ENCODE results near the gene PCGF3. TPM values are rescaled to one million over a fixed set of nuclear protein-coding genes. Genes with fewer than 3 reads are reported as not detected.
"Not testable (repeated sequence)": the region's sequence is repeated elsewhere in the genome, so short reads cannot be mapped to it uniquely, and the experiment has no call there.

PCGF3 gene
- total RNA-seq, 1 donor from 2014 or later: 124 TPM

DNA sequence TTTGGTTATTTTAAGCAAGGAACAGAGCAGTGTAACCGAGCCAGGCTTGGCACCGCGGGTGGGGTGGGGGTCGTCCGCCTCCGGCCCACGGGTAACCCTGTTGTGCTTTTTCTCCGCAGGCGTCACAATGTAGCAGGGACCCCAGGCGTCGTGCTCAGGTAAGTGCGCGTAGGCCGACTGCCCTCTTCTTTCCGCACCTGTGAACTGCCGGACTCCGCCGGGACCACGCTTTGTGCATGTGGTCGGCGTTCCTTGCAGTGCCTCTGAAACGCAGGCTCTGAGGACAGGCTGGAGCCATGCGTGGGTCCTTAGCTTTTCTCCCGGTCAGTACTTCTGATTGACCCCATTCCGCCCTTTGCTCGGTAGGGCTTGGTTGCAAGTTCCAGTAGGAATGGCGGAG, 24.9 kb downstream of the PCGF3 start:
- peaks cover 47 to 50% of the 10 kb centered on the region in 2 donors for H3K36me3 ChIP-seq
- no peak for TF ChIP-seq CTCF (IDR thresholded peaks at IDR 0.05)
- H3K4me1 ChIP-seq: no peaks in the 10 kb centered on the region
- H3K27me3 ChIP-seq: no peaks in the 10 kb centered on the region
- no peak overlapping the region for H3K4me3 ChIP-seq
- intact Hi-C loops (cut with DNase I): no loop called here
- H3K9me3 ChIP-seq: no peaks in the 10 kb centered on the region
- no peak for DNase-seq (ENCODE audit: low spot score in 2 of 2)
- H3K27ac ChIP-seq: no peak overlapping the region

DNA sequence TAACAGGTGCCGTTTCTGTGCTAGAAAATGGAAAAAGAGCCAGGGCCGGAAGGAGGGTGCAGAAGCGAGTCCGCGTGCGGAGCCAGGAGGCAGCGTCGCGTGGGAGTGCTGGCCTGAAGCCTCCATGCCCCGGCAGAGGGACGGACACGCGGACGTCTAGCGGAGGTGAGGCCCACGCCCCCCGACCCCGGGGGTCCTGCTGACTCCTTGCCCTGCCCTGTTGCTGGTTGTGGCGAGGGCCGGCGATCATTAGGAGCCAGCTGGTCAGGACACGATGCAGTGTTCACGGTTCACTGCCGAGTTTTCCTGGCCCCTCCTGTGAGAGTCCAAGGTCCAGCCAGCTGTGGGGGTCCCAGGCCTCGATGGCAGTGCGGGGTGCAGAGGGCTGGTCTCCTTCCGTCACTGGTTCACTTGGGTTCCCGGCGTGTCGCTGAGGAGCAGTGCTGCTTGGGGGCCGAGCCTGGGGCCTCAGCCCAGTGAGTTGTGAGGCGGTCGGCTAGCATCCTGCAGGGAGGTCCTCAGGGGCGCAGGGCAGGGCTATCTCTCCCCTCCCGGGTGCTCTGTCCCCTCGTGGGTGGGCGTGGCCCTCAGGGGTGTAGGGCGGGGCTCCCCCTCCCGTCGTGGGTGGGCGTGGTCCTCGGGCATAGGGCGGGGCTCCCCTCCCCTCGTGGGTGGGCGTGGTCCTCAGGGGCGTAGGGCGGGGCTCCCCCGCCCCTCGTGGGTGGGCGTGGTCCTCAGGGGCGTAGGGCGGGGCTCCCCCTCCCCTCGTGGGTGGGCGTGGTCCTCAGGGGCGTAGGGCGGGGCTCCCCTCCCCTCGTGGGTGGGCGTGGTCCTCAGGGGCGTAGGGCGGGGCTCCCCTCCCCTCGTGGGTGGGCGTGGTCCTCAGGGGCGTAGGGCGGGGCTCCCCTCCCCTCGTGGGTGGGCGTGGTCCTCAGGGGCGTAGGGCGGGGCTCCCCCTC, 25.6 kb downstream of the PCGF3 start:
- intact Hi-C loops (cut with DNase I): not testable (repeated sequence)
- peaks cover 54 to 57% of the 10 kb centered on the region in 2 donors for H3K36me3 ChIP-seq

GRCh38 chr4:731954-732353, 26.3 kb downstream of the PCGF3 start:
- peaks cover 58 to 59% of the 10 kb centered on the region in 2 donors for H3K36me3 ChIP-seq
- DNase-seq (ENCODE audit: low spot score in 2 of 2); intact Hi-C loops (cut with DNase I); H3K9me3 ChIP-seq; H3K4me1 ChIP-seq; H3K4me3 ChIP-seq; H3K27ac ChIP-seq; H3K27me3 ChIP-seq: not testable (repeated sequence)

More for the DNA sequence above, 25.6 kb downstream of the PCGF3 start:
- H3K9me3 ChIP-seq; H3K27me3 ChIP-seq; H3K27ac ChIP-seq; H3K4me3 ChIP-seq; H3K4me1 ChIP-seq; DNase-seq (ENCODE audit: low spot score in 2 of 2): not testable (repeated sequence)

- Histone ChIP-seq H3K27me3 (no peaks in the 10 kb centered on the region), H3K9me3 (no peaks in the 10 kb centered on the region), H3K4me3 (no peak overlapping the region), H3K36me3 (peaks cover 63 to 64% of the 10 kb centered on the region in 2 donors), H3K4me1 (no peaks in the 10 kb centered on the region), H3K27ac (no peak overlapping the region)
- intact Hi-C loops (cut with DNase I): no loop called here
- TF ChIP-seq CTCF (IDR thresholded peaks at IDR 0.05): no peak
- no peak for DNase-seq (ENCODE audit: low spot score in 2 of 2)
These were observed 26.9 kb downstream of the PCGF3 start for GRCh38 chr4:732486-732885.

DNA sequence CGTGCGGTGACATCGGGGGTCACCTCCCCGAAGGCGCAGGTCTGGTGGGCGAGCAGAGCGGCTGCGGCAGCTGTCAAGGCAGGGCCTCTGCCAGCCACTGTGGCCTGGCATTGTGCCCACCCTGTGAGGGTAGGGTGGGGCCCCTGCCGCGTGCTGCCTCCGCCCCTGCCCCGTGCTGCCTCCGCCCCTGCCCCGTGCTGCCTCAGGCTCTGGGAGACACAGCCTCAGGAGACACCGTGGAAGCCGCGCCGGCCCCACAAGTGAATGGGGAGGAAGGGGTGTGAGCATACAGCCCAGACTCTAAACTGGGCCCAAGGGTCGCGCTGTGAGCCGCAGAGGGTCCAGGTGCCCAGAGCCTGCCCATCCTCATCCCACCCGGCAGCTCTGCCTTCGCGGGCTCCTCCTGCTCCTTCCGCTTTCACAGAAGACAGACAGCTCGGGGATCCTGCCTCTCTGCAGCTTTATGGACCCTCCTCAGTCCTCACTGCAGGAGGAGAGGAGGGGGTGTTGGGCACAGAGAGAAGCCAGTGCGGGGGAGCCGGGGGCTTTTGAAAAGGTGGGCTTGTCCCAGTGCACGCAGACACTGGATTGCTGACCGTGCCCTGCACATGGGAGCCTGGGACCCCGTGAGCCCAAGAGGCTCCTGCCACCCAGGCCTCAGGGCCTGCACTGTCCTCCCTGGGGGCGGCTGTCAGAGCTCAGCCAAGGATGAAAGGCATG, 27.4 kb downstream of the PCGF3 start:
- H3K36me3 ChIP-seq: peaks cover 69 to 70% of the 10 kb centered on the region in 2 donors
- H3K4me1 ChIP-seq: no peaks in the 10 kb centered on the region
- no peak for TF ChIP-seq CTCF (IDR thresholded peaks at IDR 0.05)
- no peak for DNase-seq (ENCODE audit: low spot score in 2 of 2)
- H3K27me3 ChIP-seq: no peaks in the 10 kb centered on the region
- H3K27ac ChIP-seq: no peak overlapping the region
- H3K4me3 ChIP-seq: no peak overlapping the region
- intact Hi-C loops (cut with DNase I): no loop called here
- H3K9me3 ChIP-seq: no peaks in the 10 kb centered on the region

DNA sequence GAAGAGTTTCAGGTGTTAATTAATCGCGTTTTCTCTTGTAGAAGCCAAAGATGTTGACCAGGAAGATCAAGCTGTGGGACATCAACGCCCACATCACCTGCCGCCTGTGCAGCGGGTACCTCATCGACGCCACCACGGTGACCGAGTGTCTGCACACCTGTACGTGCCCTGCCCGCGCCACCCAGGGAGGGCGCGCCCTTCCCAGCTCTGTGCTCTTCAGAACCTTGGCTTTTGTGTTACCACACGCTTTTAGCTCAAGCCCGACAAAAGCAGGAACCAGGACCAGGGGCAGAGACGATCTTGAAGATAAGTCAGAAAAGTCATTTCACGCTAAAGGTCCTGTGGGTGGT, 28.0 kb downstream of the PCGF3 start:
- Histone ChIP-seq H3K4me3 (no peak overlapping the region), H3K4me1 (no peaks in the 10 kb centered on the region), H3K27me3 (no peaks in the 10 kb centered on the region), H3K9me3 (peaks cover 0 to 3% of the 10 kb centered on the region in 2 donors), H3K27ac (no peak overlapping the region), H3K36me3 (peaks cover 74 to 75% of the 10 kb centered on the region in 2 donors)
- intact Hi-C loops (cut with DNase I): no loop called here
- no peak for DNase-seq (ENCODE audit: low spot score in 2 of 2)
- TF ChIP-seq CTCF (IDR thresholded peaks at IDR 0.05): no peak

Data from ascending aorta (tissue), 2 donors.